GM21723 (cell line): Measurements from ENCODE around the gene DNAI2.

ENCODE experiments used
- ATAC-seq: cut with Tn5 transposase; IDR thresholded peaks from one replicate; pipeline ENCODE4 v1.9.1; 2021; ENCODE audit warnings: mild to moderate bottlenecking, moderate library complexity; ENCODE audit not compliant: unreplicated experiment

DNAI2 gene

GRCh38 chr17:74299226-74300009 lies 25.4 kb downstream of the DNAI2 start:
- ATAC-seq, result no peak

GRCh38 chr17:74303305-74303704 lies 29.3 kb downstream of the DNAI2 start:
- ATAC-seq, result no peak

- ATAC-seq, result no peak
Measured at GRCh38 chr17:74304184-74304583, 30.1 kb downstream of the DNAI2 start.

- ATAC-seq, result no peak
Measured at GRCh38 chr17:74305865-74306654, 32.0 kb downstream of the DNAI2 start.

GRCh38 chr17:74307984-74308773 lies 34.1 kb downstream of the DNAI2 start:
- no peak for ATAC-seq

- no peak for ATAC-seq
Measured at GRCh38 chr17:74309902-74310301, 35.9 kb downstream of the DNAI2 start.

- no peak for ATAC-seq
Measured at GRCh38 chr17:74314877-74315276, 40.8 kb downstream of the DNAI2 start.

GRCh38 chr17:74316220-74316619 lies 42.2 kb downstream of the DNAI2 start:
- no peak for ATAC-seq

- ATAC-seq, result no peak
Measured at GRCh38 chr17:74317071-74317470, 43.0 kb downstream of the DNAI2 start.

- no peak for ATAC-seq
Measured at GRCh38 chr17:74318391-74318790, 44.4 kb downstream of the DNAI2 start.

- ATAC-seq, result no peak
Measured at GRCh38 chr17:74324521-74324920, 50.5 kb downstream of the DNAI2 start.

GRCh38 chr17:74325376-74325742 lies 51.3 kb downstream of the DNAI2 start:
- ATAC-seq, result no peak

- peak; percentile 83 for ATAC-seq
Measured at GRCh38 chr17:74325743-74326379, 51.8 kb downstream of the DNAI2 start, which contains the start of gene KIF19. Gene KIF19, plus strand, starts transcription at chr17:74326226. Its CDS starts 124 bp downstream, at chr17:74326350.

GRCh38 chr17:74326506-74326905 lies 52.5 kb downstream of the DNAI2 start:
- no peak for ATAC-seq

- no peak for ATAC-seq
Measured at GRCh38 chr17:74328487-74328886, 54.5 kb downstream of the DNAI2 start.

- ATAC-seq, result no peak
Measured at GRCh38 chr17:74329378-74329777, 55.3 kb downstream of the DNAI2 start.

GRCh38 chr17:74330446-74330845 lies 56.4 kb downstream of the DNAI2 start:
- no peak for ATAC-seq

GRCh38 chr17:74332017-74332650 lies 58.1 kb downstream of the DNAI2 start:
- ATAC-seq, result no peak

GRCh38 chr17:74332763-74333283 lies 58.8 kb downstream of the DNAI2 start:
- no peak for ATAC-seq

GRCh38 chr17:74334393-74335039 lies 60.5 kb downstream of the DNAI2 start:
- ATAC-seq, result no peak
